MM.1S (cell line): ENCODE data around the gene EEF1A1.
"Not testable (repeated sequence)": the region's sequence is repeated elsewhere in the genome, so short reads cannot be mapped to it uniquely, and the experiment has no call there.

Experiments
- DNase-seq: peaks from one replicate; pipeline ENCODE4 v3.0.0-alpha.2; 2015
- H2AFZ ChIP-seq: fragments of 300-600 bp; sonication (generic); 2 replicates; pipeline ENCODE4 v1.6.0; 2016; ENCODE audit warnings: antibody characterized with exemption, low read length
- H3F3A ChIP-seq: fragments of 300-600 bp; sonication (generic); 2 replicates; pipeline ENCODE4 v1.6.1; 2016; ENCODE audit warnings: mild to moderate bottlenecking, antibody characterized with exemption, low read length, moderate library complexity, mixed read lengths; ENCODE audit not compliant: insufficient read depth
- H3K27ac ChIP-seq: fragments of 300-600 bp; sonication (generic); 2 replicates; pipeline ENCODE4 v1.5.1; 2016; ENCODE audit warnings: mild to moderate bottlenecking, low read length
- H3K27me3 ChIP-seq: fragments of 300-600 bp; sonication (generic); replicated peaks from 2 replicates; pipeline ENCODE4 v1.6.0; 2016; ENCODE audit warnings: low read length; ENCODE audit not compliant: insufficient read depth
- H3K36me3 ChIP-seq: fragments of 300-600 bp; sonication (generic); replicated peaks from 2 replicates; pipeline ENCODE4 v1.6.1; 2016; ENCODE audit warnings: mild to moderate bottlenecking, low read length, mixed read lengths; ENCODE audit not compliant: insufficient read depth
- H3K4me1 ChIP-seq: fragments of 300-600 bp; sonication (generic); 2 replicates; pipeline ENCODE4 v1.6.1; 2016; ENCODE audit warnings: low read length, mixed read lengths
- H3K4me2 ChIP-seq: fragments of 300-600 bp; sonication (generic); 2 replicates; pipeline ENCODE4 v1.6.0; 2016; ENCODE audit warnings: low read depth, low read length
- H3K4me3 ChIP-seq: fragments of 300-600 bp; sonication (generic); 2 replicates; pipeline ENCODE4 v1.5.1; 2016; ENCODE audit warnings: low read length, mixed read lengths
- H3K79me2 ChIP-seq: fragments of 300-600 bp; sonication (generic); 2 replicates; pipeline ENCODE4 v1.6.1; 2016; ENCODE audit warnings: mixed run types, low read length, mixed read lengths
- H3K9ac ChIP-seq: fragments of 300-600 bp; sonication (generic); 2 replicates; pipeline ENCODE4 v1.6.1; 2016; ENCODE audit warnings: low read length, mixed read lengths
- H3K9me2 ChIP-seq: fragments of 300-600 bp; sonication (generic); replicated peaks from 2 replicates; pipeline ENCODE4 v1.6.1; 2016; ENCODE audit warnings: mild to moderate bottlenecking, low read length, mixed read lengths; ENCODE audit not compliant: insufficient read depth
- H3K9me3 ChIP-seq: fragments of 300-600 bp; sonication (generic); replicated peaks from 2 replicates; pipeline ENCODE4 v1.6.1; 2016; ENCODE audit warnings: mild to moderate bottlenecking, low read length, mixed read lengths; ENCODE audit not compliant: insufficient read depth
- H4K20me1 ChIP-seq: fragments of 300-600 bp; sonication (generic); 2 replicates; pipeline ENCODE4 v1.6.1; 2016; ENCODE audit warnings: mild to moderate bottlenecking, low read length, moderate library complexity, mixed read lengths; ENCODE audit not compliant: insufficient read depth
- EZH2 ChIP-seq: fragments of 300-600 bp; sonication (generic); optimal IDR thresholded peaks from 2 replicates; pipeline ENCODE3; 2017; ENCODE audit warnings: low read depth, mild to moderate bottlenecking, antibody characterized with exemption, low read length, mixed read lengths
- EZH2phosphoT487 ChIP-seq: fragments of 300-600 bp; sonication (generic); IDR thresholded peaks from 2 replicates; pipeline ENCODE4 v1.6.1; 2018; ENCODE audit warnings: antibody characterized with exemption, low read length
- TF ChIP-seq, protein P1 (sequence below): fragments of 300-600 bp; sonication (generic); IDR thresholded peaks from 2 replicates; pipeline ENCODE4 v1.5.1; 2016; ENCODE audit warnings: antibody characterized with exemption, low read length, mixed read lengths

EEF1A1 gene

DNA sequence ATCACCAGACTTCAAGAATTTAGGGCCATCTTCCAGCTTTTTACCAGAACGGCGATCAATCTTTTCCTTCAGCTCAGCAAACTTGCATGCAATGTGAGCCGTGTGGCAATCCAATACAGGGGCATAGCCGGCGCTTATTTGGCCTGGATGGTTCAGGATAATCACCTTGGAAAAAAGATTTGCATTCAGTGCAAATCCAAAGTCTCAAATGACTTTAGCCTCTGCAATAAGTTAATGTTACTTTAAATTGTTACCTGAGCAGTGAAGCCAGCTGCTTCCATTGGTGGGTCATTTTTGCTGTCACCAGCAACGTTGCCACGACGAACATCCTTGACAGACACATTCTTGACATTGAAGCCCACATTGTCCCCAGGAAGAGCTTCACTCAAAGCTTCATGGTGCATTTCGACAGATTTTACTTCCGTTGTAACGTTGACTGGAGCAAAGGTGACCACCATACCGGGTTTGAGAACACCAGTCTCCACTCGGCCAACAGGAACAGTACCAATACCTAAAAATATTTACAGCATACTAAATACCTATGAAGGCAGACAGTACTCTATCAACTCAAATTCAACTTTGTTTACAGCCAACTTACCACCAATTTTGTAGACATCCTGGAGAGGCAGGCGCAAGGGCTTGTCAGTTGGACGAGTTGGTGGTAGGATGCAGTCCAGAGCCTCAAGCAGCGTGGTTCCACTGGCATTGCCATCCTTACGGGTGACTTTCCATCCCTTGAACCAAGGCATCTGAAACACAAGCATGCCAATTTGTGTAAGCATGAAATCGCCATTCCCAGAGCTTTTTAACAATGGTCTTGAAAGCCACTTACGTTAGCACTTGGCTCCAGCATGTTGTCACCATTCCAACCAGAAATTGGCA lies 2.5 kb downstream of the EEF1A1 start:
- not testable (repeated sequence) for H3K9me3 ChIP-seq, H3K27me3 ChIP-seq, H2AFZ ChIP-seq, H3K9me2 ChIP-seq, DNase-seq
- H3K4me1 ChIP-seq: peaks cover 25% of the 10 kb centered on the region
- H3K4me3 ChIP-seq: peak overlapping the region; percentile 97; the same call in 1 of the 2 replicates
- peak overlapping the region; percentile 92; the same call in 1 of the 2 replicates for H3K27ac ChIP-seq
- H3K4me2 ChIP-seq: peak overlapping the region; percentile 92; the same call in 1 of the 2 replicates
- peaks cover 50% of the 10 kb centered on the region for H4K20me1 ChIP-seq
- peaks cover 87% of the 10 kb centered on the region for H3F3A ChIP-seq
- peaks cover 47% of the 10 kb centered on the region for H3K79me2 ChIP-seq
- peak overlapping the region; percentile 100; the same call in 1 of the 2 replicates for H3K9ac ChIP-seq
- peaks cover 25% of the 10 kb centered on the region for H3K36me3 ChIP-seq

DNA sequence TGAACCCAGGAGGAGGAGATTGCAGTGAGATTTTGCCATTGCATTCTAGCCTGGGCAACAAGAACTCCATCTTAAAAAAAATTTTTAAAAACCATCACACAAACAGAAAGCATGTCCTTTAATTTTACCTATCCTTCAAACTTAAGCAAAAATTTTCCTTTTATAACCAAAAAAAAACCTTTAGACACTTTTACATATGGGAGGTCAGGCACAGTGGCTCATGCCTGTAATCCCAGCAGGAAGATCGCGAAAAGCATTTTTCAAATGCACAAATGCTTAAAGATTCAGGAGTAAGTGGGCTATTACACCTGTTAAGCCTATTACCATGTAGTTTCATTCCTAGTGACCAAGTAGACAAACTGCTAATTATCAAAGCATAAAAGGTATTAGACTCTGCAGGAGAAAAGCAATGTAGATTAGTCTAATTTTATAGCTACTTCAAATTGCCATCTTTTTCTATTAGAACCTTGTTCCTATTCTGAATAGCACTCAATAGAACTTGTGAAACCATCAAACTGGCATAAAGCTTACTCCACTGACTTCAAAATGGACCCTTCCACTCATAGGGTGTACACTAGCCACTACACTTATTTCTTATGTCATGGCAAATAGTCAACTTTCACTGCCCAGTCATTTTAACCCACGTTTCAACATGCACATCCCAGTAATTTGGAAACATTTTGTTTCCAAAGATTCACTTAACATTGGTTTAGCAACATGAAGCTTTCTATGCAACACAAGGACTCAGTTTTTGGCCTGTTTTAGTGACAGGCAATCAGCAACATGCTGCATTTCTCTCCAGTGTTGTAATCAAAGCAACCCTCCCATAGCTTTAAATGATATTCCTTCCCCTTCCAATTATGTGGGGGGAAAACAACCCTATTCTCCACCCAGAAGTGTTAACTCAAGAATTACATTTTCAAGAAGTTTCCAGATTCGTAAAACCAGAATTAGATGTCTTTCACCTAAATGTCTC lies 4.0 kb downstream of the EEF1A1 start:
- Histone ChIP-seq H3K27ac (peak overlapping the region; percentile 63; the same call in 1 of the 2 replicates), H3K36me3 (peaks cover 25% of the 10 kb centered on the region), H3K4me1 (peaks cover 26% of the 10 kb centered on the region), H3K27me3 (no peaks in the 10 kb centered on the region), H3F3A (peaks cover 86% of the 10 kb centered on the region), H3K9ac (peak overlapping the region; percentile 25; the same call in 1 of the 2 replicates), H3K9me3 (no peaks in the 10 kb centered on the region), H3K4me2 (peak overlapping the region; percentile 28; the same call in 1 of the 2 replicates), H3K4me3 (peak overlapping the region; percentile 16; the same call in 1 of the 2 replicates), H2AFZ (no peak overlapping the region), H3K79me2 (peaks cover 41% of the 10 kb centered on the region), H3K9me2 (no peaks in the 10 kb centered on the region), H4K20me1 (peaks cover 50% of the 10 kb centered on the region)
- TF ChIP-seq EZH2 (no peak), EZH2phosphoT487 (no peak)
- TF ChIP-seq, protein P1, sequence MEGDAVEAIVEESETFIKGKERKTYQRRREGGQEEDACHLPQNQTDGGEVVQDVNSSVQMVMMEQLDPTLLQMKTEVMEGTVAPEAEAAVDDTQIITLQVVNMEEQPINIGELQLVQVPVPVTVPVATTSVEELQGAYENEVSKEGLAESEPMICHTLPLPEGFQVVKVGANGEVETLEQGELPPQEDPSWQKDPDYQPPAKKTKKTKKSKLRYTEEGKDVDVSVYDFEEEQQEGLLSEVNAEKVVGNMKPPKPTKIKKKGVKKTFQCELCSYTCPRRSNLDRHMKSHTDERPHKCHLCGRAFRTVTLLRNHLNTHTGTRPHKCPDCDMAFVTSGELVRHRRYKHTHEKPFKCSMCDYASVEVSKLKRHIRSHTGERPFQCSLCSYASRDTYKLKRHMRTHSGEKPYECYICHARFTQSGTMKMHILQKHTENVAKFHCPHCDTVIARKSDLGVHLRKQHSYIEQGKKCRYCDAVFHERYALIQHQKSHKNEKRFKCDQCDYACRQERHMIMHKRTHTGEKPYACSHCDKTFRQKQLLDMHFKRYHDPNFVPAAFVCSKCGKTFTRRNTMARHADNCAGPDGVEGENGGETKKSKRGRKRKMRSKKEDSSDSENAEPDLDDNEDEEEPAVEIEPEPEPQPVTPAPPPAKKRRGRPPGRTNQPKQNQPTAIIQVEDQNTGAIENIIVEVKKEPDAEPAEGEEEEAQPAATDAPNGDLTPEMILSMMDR: no peak
- no peak for DNase-seq

DNA sequence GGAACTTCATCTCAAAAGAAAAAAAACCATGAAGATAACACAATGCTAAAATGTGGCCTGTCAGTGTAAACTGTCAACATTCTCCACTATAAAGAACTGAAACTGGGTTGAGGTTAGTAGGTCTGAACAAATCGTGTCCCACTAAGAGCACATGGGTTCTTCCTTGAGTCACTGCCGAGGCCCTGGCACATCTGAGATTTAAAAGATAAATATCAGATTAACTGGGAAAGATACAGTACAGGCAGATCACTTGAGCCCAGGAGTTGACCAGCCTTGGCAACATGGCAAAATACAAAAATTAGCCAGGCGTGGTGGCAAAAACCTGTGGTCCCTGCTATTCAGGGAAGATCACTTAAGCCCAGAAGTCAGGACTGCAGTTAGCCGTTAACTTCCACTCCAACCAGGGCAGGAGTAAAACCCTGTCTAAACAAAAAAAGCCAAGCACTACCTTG lies 5.6 kb downstream of the EEF1A1 start:
- TF ChIP-seq EZH2phosphoT487: no peak
- TF ChIP-seq EZH2: no peak
- TF ChIP-seq, protein P1: no peak
- H3K9ac ChIP-seq: no peak overlapping the region
- no peaks in the 10 kb centered on the region for H3K27me3 ChIP-seq
- H3K9me3 ChIP-seq: no peaks in the 10 kb centered on the region
- peaks cover 20% of the 10 kb centered on the region for H3K36me3 ChIP-seq
- H3K27ac ChIP-seq: peak overlapping the region; percentile 63; the same call in 1 of the 2 replicates
- H3K79me2 ChIP-seq: peaks cover 35% of the 10 kb centered on the region
- H3K9me2 ChIP-seq: no peaks in the 10 kb centered on the region
- peaks cover 30% of the 10 kb centered on the region for H3K4me1 ChIP-seq
- H4K20me1 ChIP-seq: peaks cover 50% of the 10 kb centered on the region
- no peak overlapping the region for H3K4me3 ChIP-seq
- peak; percentile 62 for DNase-seq
- peaks cover 85% of the 10 kb centered on the region for H3F3A ChIP-seq
- H3K4me2 ChIP-seq: no peak overlapping the region
- no peak overlapping the region for H2AFZ ChIP-seq
